NCI-H774 (cell line): ENCODE data around the gene GOLIM4.
"Not testable (repeated sequence)": the region's sequence is repeated elsewhere in the genome, so short reads cannot be mapped to it uniquely, and the experiment has no call there.

Experiments used
- DNase-seq: peaks from one replicate; lab custom pipeline; 2025; lab: John Stamatoyannopoulos, UW

Gene GOLIM4

GRCh38 chr3:168072323-168072650, 23.4 kb downstream of the GOLIM4 start:
- no peak for DNase-seq

GRCh38 chr3:168071591-168072322, 24.0 kb downstream of the GOLIM4 start:
- no peak for DNase-seq

- no peak for DNase-seq
These were observed 24.8 kb downstream of the GOLIM4 start for GRCh38 chr3:168070919-168071318.

- DNase-seq = no peak
These were observed 27.4 kb downstream of the GOLIM4 start for GRCh38 chr3:168068346-168068745.

DNA sequence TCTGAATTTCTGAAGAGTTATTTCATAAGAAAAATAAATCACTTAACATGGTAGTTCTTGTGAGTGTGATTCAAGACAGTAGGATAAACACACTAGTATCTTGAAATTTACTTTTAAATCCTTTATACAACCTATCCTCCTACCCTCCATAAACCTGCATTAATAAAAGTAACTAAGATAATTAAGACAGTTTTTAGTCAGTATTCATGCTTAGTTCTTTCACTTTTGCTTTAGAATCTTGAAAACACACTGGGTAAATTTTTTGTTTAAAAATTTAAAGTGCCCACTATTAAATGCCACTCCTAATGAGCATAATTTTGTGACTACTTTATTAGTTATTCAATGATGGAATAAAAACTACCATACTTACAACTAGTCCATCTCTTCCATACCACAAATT, 28.8 kb downstream of the GOLIM4 start:
- no peak for DNase-seq

DNA sequence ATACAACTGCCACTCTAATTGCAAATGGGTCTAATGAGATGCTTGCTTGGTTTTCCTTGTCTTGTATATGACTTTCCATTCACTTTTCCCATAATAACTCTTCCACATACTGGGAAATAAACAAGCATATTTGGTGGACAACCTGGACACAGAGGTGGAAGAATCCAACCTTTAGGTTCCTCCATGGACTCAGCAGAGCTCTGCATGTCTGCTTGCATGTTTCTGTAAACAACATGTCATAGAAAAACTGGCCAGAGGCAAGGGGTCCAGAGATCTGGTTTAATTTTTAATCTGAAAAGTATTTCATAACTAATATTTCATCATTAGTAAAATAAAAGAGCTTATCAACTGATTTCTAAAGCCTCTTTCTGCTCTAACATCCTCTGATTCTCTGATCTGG, 30.2 kb downstream of the GOLIM4 start:
- no peak for DNase-seq

DNA sequence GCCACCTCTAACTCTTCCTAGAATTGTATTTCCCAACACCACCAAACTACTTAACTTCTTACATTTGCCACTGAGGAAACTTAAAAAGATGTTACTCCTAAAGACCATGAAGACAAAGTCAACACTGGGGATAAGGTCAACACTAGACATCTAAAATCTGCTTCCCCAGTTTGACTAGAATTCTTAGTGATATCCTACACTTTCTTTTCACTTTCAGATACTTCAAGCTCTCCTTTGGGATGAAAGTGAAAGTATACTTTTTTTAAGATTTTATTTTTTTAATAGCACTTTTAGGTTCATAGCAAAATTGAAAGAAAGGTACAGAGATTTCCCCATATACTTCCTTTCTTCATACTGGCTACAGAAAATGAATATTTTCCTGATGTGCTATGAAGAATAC, 32.6 kb downstream of the GOLIM4 start:
- no peak for DNase-seq

DNA sequence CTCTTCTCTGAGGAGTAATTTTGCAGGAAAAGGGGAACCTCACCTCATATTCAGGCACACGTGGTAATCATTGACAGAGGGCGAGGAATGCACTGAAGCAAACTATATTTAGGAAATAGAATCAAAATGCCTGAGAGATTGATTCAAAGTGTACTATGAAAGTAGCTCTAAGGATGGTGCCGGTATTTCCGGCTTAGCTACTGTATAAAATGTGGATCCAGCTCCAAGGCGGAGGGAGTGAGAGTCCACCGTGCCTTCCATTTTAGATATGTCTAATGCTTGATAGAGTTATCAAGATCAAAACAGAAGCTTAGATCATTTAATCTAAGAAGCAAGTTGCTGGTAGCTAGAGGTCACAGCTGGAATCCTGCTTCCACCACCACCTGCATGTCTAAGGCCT, 33.0 kb downstream of the GOLIM4 start:
- no peak for DNase-seq

- no peak for DNase-seq
These were observed 34.3 kb downstream of the GOLIM4 start for GRCh38 chr3:168061332-168061996.

GRCh38 chr3:168060317-168060716, 35.4 kb downstream of the GOLIM4 start:
- DNase-seq = no peak

GRCh38 chr3:168058481-168058880, 37.2 kb downstream of the GOLIM4 start:
- DNase-seq = no peak

DNA sequence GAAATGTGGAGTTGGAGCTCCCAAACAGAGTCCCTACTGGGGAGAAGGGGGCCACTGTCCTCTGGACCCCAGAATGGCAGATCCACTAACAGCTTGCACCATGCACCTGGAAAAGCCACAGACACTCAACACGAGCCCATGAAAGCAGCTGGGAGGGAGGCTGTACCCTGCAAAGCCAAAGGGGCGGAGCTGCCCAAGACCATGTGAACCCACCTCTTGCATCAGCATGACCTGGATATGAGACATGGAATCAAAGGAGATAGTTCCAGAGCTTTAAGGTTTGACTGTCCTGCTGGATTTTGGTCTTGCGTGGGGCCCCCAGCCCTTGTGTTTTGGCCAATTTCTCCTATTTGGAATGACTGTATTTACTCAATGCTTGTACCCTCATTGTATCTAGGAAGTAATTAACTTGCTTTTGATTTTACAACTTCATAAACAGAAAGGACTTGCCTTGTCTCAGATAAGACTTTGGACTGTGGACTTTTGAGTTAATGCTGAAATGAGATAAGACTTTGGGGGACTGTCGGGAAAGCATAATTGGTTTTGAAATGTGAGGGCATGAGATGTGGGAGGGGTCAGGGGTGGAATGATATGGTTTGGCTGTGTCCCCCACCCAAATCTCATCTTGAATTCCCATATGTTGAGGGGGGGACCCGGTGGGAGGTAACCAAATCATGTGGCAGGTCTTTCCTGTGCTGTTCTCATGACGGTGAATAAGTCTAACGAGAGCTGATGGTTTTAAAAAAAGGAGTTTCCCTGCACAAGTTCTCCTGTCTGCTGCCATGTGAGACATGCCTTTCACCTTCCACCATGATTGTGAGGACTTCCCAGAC, 39.1 kb downstream of the GOLIM4 start:
- not testable (repeated sequence) for DNase-seq

DNA sequence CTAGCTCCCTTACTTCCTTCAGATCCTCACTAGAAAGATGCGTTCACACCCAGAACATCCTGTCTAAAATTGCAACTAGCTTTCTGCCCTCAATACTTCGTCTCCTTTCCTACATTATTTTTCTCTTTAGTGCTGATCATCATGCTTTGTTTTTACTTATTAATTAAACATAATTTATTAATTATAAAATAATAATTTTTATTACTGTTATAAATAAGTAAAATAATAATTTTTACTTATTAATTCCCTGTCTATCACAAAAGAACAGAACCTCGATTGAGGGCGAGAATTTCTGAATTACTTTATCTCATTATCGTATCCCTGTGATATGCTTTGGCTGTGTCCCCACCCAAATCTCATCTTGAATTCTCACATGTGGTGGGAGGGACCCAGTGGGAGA, 41.3 kb downstream of the GOLIM4 start:
- DNase-seq = no peak

DNA sequence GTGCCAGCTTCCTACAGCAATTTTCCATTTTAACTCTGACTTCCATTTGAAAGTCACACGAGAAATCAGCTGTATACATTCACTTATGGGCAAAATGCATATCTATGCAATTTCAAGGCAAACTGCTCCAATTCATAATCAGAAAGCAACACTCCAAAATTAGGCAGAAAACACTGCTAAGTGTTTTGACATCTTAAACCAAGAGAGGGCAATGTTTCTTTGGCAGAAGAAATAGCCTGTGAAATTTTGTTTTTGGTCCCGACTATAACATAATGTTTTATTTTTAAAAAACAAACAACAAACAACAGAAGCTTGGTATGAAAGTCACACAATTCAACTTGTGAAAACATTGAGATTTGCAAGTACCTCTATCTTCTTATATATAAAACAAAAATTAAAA, 42.6 kb downstream of the GOLIM4 start:
- DNase-seq = no peak

GRCh38 chr3:168052515-168052914, 43.2 kb downstream of the GOLIM4 start:
- no peak for DNase-seq

DNA sequence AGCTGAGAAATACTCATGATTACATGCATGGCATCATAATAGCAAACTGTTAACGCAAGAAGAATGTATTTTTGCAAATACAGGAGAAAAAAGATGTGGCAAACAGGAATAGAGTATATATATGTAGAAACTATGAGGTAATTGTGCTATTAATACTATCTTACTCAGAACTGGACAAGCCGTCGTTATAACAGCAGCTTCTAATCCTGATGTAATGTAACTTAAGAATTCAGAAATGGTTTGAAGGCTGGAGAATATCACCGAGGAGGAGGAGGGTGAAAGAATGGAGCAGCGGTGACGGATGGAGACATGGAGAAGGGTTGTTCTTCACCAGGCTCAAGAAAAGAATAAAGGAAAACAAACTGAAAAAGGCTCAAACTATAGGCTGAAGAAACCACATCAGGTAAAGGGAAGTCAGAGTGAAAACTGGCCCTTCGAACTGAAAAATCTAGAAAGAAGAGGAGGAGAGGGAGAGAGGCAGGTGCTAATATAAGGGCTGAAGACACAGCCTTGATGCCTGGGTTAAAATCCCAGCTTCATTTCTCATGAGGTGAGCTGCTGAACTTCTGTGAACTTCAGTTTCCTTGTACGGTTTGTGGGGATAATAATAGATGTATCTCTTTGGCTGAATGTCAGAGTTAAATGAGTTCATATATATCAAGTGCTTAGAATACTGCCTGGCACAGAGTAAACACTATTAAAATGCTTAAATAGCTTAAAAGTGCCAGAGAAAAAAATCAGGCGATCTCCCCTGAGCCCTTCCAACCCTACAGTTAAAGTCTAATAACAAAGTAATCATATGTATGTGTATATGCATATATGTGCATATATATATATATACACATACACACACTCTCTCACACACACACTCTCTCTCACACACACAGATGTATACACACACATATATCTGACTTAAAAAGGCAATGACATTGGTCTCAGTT, 43.9 kb downstream of the GOLIM4 start:
- DNase-seq = peak; percentile 21

DNA sequence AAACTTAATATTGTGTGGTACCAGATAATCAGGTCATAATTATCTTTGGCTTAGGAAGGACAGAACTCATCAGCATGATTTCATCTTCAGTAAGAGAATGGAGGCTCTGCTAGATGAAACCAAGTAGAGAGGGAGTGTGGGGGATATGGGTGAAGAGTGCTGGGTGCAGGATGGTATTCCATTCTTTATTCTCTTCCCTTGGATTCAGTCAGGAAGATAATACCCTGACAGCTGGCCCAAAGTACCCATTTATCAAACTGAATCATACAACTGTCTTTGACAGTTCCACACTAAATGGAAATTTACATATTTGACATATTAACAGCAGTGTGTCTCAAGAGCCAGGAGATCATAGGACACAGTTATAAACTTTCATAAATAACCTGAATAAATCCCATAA, 44.7 kb downstream of the GOLIM4 start:
- DNase-seq = no peak

GRCh38 chr3:168049367-168049974, 46.3 kb downstream of the GOLIM4 start:
- DNase-seq = peak; percentile 80

- DNase-seq = no peak
These were observed 47.1 kb downstream of the GOLIM4 start for GRCh38 chr3:168048414-168049330.

DNA sequence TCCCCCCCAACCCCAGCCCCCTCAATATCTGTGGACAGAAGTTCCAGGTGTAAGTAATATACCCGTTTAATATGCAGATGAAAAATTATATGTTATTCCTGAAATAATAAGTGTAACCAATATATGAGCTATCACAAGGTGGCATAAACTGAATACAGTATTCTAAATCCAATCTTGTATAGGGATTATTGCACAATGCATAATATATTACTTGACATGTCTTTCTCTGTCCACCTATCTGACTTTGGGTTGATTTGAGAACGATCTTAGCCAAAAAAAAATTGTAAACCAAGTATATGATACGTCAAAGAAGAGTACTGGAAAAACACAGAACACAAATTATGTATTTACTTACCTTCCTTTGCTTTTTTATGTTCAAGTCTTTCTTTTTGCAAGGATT, 47.8 kb downstream of the GOLIM4 start:
- no peak for DNase-seq
